Stimulated activated naive CD8-positive, alpha-beta T cell treated with anti-CD3 and anti-CD28 coated beads, Interleukin-15, Interleukin-2, amounts not matched to agents 100 ng/mL and 50 ng/mL, for 24 hours (primary cell): ENCODE measurements around the gene SRGAP3.

Experiments
- H3K27ac Mint-ChIP-seq: one replicate; pipeline ENCODE4 v1.8.0; 2021; ENCODE audit warnings: mild to moderate bottlenecking, mixed read lengths
- H3K27me3 Mint-ChIP-seq: one replicate; pipeline ENCODE4 v1.8.0; 2021; ENCODE audit warnings: mixed read lengths
- H3K36me3 Mint-ChIP-seq: one replicate; pipeline ENCODE4 v1.8.0; 2021; ENCODE audit warnings: low read depth, mixed read lengths
- H3K4me1 Mint-ChIP-seq: one replicate; pipeline ENCODE4 v1.8.0; 2021; ENCODE audit warnings: low read depth, mixed read lengths
- H3K4me3 Mint-ChIP-seq: one replicate; pipeline ENCODE4 v1.8.0; 2021; ENCODE audit warnings: mild to moderate bottlenecking, mixed read lengths
- H3K9me3 Mint-ChIP-seq: one replicate; pipeline ENCODE4 v1.8.0; 2021; ENCODE audit warnings: mixed read lengths

Gene SRGAP3

DNA sequence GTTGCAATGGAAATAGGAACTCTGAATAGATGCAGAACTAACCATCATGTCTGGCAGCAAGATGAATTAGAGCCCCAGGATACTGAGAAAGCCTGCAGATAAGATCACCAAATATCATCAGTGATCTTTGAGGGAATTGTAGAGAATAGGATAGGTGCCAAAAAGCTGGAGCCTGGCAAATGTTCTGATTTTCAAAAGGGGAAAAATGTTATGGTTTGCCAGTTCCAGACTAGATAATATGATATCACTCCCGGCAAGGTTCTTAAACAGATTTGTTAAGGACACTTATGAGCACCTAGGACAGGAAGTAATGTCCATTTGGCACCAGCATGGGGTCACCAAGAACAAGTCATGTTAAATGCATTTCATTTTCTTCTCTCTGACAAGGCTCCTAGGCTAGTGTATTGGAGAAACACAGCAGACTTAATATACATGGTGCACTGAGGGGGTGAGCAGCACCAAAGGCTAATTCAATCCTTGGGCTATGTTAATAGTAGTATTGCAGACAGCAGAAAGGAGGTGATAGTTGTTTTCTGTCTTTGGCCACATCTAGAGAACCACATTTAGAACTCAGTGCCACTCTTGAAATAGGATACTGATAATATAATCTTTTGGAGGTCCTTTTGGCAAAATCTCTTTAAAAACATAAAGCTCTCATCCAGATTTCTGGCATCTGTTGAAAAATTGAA is 4.8 kb downstream of the SRGAP3 start:
- no peaks in the 10 kb centered on the region for H3K27me3 Mint-ChIP-seq
- no peak overlapping the region for H3K4me3 Mint-ChIP-seq
- H3K36me3 Mint-ChIP-seq = no peaks in the 10 kb centered on the region
- H3K4me1 Mint-ChIP-seq = peaks cover 16% of the 10 kb centered on the region
- H3K9me3 Mint-ChIP-seq = no peaks in the 10 kb centered on the region
- no peak overlapping the region for H3K27ac Mint-ChIP-seq

DNA sequence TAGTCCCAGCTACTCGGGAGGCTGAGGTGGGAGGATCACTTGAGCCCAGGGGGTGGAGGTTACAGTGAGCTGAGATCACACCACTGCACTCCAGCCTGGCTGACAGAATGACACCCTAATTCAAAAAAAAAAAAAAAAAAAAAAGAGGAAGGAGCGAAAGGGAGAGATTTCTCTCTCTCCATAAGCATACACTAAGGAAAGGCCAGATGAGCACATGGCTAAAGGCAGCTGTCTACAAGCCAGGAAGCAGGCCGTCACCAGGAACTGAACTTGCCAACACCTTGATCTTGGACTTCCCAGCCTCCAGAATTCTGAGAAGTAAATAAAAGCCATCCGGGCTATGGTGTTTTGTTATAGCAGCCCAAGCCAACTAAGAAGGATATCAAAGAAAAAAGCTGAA is 7.5 kb downstream of the SRGAP3 start:
- Mint-ChIP-seq H3K27ac (no peak overlapping the region), H3K36me3 (no peaks in the 10 kb centered on the region), H3K9me3 (no peaks in the 10 kb centered on the region), H3K27me3 (no peaks in the 10 kb centered on the region), H3K4me1 (no peaks in the 10 kb centered on the region), H3K4me3 (no peak overlapping the region)

GRCh38 chr3:9239680-9240079 is 9.8 kb downstream of the SRGAP3 start:
- no peaks in the 10 kb centered on the region for H3K36me3 Mint-ChIP-seq
- H3K27ac Mint-ChIP-seq = no peak overlapping the region
- no peaks in the 10 kb centered on the region for H3K27me3 Mint-ChIP-seq
- no peak overlapping the region for H3K4me3 Mint-ChIP-seq
- no peaks in the 10 kb centered on the region for H3K9me3 Mint-ChIP-seq
- no peaks in the 10 kb centered on the region for H3K4me1 Mint-ChIP-seq

DNA sequence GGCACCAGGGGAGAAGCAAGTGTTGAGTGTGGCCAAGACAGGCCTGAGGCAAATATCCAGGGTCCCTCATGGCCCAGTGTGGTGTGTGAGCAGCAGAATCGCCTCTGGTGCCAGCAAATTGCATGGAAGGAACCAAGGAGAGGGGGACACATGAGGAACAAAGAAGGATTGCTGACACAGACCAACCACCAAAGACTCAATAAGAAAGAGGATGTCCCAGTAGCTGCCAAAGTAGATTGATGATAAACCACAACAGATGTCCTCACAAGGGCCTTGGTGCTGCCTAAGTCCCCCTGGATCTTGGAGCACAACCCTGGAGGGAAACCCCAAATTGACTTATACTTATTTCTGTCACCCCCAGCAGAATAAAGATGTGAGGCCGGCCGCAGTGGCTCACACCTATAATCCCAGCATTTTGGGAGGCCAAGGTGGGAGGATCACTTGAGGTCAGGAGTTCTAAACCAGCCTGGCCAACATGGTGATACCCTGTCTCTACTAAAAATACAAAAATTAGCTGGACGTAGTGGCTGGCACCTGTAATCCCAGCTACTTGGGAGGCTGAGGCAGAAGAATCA is 10.6 kb downstream of the SRGAP3 start:
- Mint-ChIP-seq H3K9me3 (no peaks in the 10 kb centered on the region), H3K4me3 (no peak overlapping the region), H3K4me1 (no peaks in the 10 kb centered on the region), H3K27ac (no peak overlapping the region), H3K36me3 (no peaks in the 10 kb centered on the region), H3K27me3 (no peaks in the 10 kb centered on the region)

DNA sequence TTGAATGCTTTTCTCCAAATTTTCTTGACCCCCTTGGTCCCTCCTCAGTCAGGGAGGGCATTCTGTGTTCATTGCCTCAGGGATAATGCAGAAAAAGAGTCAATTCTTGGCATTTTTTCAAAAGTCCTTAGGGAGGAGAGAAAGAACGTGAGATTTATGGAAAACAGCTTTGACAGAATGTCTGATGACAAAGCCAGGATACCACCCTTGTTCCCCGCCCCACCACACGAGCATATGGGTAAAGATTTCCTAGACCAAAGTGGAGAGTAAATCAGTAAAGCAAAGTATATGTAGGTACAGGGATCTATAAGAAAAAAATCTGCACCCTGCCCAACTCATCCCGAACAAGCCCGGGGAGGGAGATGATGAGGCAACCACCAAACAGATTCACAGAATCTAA is 11.2 kb downstream of the SRGAP3 start:
- H3K4me1 Mint-ChIP-seq = no peaks in the 10 kb centered on the region
- no peaks in the 10 kb centered on the region for H3K9me3 Mint-ChIP-seq
- no peak overlapping the region for H3K27ac Mint-ChIP-seq
- no peak overlapping the region for H3K4me3 Mint-ChIP-seq
- H3K27me3 Mint-ChIP-seq = no peaks in the 10 kb centered on the region
- no peaks in the 10 kb centered on the region for H3K36me3 Mint-ChIP-seq

DNA sequence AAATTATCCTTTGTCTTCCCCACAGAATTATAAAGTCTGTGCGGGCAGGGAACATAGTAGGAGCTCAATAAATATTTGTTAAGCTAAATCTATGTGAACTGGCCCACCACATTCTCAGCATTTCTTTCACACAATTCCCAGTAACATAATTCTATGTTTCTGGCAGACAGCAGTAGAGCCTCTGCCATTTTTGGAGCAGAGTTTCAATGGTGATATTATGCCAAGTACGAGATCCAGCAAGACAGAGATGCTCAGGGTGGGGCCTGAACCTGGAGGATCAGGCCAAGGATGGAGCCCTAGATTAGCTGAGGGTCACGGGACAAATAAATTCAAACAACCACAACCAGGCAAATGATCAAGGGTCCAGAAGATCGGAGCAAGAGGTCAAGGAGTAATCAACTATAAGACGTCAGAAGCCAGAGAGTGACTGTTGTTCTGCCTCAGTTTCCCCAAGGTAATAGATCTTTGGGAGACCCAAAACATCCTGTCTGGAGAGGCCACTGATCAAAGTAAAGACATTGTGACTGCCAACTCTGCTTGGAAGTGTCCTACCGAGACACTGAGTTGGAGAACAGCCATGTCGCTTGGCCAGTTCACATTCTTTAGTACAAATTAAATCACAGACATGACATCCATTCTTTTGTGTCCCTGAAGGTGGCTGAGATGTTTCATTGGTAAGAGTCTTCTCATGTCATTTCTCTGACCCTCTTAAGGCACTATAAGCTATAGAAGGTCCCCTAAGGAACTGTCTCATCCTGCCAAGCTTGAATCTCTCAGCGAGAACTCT is 15.4 kb downstream of the SRGAP3 start:
- peaks cover 16% of the 10 kb centered on the region for H3K4me1 Mint-ChIP-seq
- no peaks in the 10 kb centered on the region for H3K27me3 Mint-ChIP-seq

GRCh38 chr3:9233101-9233500 is 16.3 kb downstream of the SRGAP3 start:
- no peaks in the 10 kb centered on the region for H3K36me3 Mint-ChIP-seq
- H3K27me3 Mint-ChIP-seq = no peaks in the 10 kb centered on the region
- H3K4me1 Mint-ChIP-seq = peaks cover 16% of the 10 kb centered on the region
- H3K9me3 Mint-ChIP-seq = no peaks in the 10 kb centered on the region
- no peak overlapping the region for H3K27ac Mint-ChIP-seq
- H3K4me3 Mint-ChIP-seq = no peak overlapping the region

More for the DNA sequence above, 15.4 kb downstream of the SRGAP3 start:
- no peak overlapping the region for H3K27ac Mint-ChIP-seq
- H3K9me3 Mint-ChIP-seq = no peaks in the 10 kb centered on the region
- H3K4me3 Mint-ChIP-seq = no peak overlapping the region
- H3K36me3 Mint-ChIP-seq = no peaks in the 10 kb centered on the region

DNA sequence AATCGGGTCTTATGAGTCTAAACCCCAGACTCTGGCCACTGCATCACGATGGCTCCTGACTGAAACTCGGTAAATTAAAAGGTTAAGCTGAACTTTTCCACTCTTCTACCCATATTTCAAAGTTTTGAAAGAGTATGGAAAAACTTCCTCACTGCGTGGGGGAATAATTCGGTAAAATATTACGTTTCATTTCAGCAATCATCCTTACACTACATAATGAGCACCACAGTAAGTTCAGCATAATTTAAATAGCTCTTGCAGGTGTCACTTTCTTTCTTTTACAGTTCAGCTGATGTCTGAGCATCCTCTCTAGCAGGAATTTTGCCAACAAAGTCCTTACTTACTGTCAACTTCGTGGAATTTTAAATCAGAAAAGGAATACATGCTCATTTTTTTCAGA is 17.5 kb downstream of the SRGAP3 start:
- no peaks in the 10 kb centered on the region for H3K36me3 Mint-ChIP-seq
- peaks cover 16% of the 10 kb centered on the region for H3K4me1 Mint-ChIP-seq
- H3K27ac Mint-ChIP-seq = peak overlapping the region; percentile 21
- no peaks in the 10 kb centered on the region for H3K9me3 Mint-ChIP-seq
- H3K4me3 Mint-ChIP-seq = no peak overlapping the region
- H3K27me3 Mint-ChIP-seq = no peaks in the 10 kb centered on the region

DNA sequence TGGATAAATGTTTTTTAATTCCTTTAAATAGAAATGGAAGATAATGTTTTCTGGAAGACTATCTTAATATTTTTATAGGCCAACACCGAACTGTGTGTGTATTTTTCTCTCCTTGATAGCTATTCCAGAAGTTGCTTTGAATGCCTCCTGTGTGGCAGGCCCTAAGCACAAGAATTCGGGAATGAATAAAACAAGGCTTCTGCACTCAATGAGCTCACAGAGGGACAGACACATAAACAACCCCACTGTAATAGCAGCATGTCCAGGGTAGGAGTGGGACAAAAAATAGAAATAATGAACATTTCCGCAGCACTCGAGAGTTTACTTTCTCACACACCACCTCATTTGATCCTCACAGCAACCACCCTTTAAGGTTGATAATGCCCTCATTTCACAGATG is 18.0 kb downstream of the SRGAP3 start:
- Mint-ChIP-seq H3K4me3 (no peak overlapping the region), H3K36me3 (no peaks in the 10 kb centered on the region), H3K27me3 (no peaks in the 10 kb centered on the region), H3K27ac (peak overlapping the region; percentile 21), H3K9me3 (no peaks in the 10 kb centered on the region), H3K4me1 (peaks cover 16% of the 10 kb centered on the region)

DNA sequence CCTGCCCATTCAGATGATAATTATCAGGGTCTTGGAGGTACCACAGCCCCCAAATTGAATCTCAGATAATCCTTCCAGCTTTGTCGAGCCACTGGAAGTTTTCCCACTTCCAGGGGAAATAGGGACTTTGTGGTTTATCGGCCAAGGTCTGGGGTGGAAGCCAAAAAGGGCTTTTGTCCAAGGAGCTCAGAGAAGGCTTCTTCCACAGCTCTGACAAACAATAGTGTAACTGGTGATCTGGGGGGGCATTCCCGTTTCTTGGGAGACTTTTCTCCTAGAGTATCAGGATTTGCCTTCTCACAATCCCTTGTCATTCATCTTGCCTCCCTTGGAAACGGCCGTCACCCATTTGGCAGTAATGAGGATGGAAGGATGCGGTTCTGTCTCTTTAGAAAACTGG is 18.4 kb downstream of the SRGAP3 start:
- Mint-ChIP-seq H3K9me3 (no peaks in the 10 kb centered on the region), H3K4me1 (peaks cover 16% of the 10 kb centered on the region), H3K4me3 (no peak overlapping the region), H3K36me3 (no peaks in the 10 kb centered on the region), H3K27ac (no peak overlapping the region), H3K27me3 (no peaks in the 10 kb centered on the region)

- no peaks in the 10 kb centered on the region for H3K36me3 Mint-ChIP-seq
Measured at GRCh38 chr3:9230596-9230995, 18.9 kb downstream of the SRGAP3 start.

GRCh38 chr3:9229879-9230278 is 19.6 kb downstream of the SRGAP3 start:
- H3K4me3 Mint-ChIP-seq = no peak overlapping the region
- no peaks in the 10 kb centered on the region for H3K27me3 Mint-ChIP-seq
- no peak overlapping the region for H3K27ac Mint-ChIP-seq
- no peaks in the 10 kb centered on the region for H3K36me3 Mint-ChIP-seq
- H3K9me3 Mint-ChIP-seq = no peaks in the 10 kb centered on the region
- peaks cover 16% of the 10 kb centered on the region for H3K4me1 Mint-ChIP-seq

More at GRCh38 chr3:9230596-9230995, 18.9 kb downstream of the SRGAP3 start:
- Mint-ChIP-seq H3K27ac (no peak overlapping the region), H3K27me3 (no peaks in the 10 kb centered on the region), H3K4me3 (no peak overlapping the region), H3K9me3 (no peaks in the 10 kb centered on the region), H3K4me1 (peaks cover 16% of the 10 kb centered on the region)

DNA sequence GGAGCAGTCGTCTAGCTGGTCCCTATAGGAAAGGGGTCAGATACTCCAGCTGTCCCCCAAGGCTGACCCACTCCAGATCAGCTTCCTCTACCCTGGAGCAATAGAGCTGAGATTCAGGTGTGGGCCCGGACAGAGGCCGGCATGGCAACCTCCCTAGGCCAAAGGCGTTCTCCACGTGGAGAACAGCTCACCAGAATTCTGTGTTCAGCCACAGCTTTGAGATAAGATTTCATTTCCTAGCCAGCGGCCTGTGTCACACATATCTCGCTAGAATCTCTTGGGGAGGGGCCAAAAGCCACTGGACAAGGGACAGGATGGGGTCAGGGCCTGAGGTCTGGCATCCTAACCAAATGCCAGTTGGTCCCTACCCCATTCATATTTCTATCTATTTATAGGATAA is 20.1 kb downstream of the SRGAP3 start:
- H3K27me3 Mint-ChIP-seq = no peaks in the 10 kb centered on the region
- H3K9me3 Mint-ChIP-seq = no peaks in the 10 kb centered on the region
- H3K27ac Mint-ChIP-seq = no peak overlapping the region
- no peaks in the 10 kb centered on the region for H3K36me3 Mint-ChIP-seq
- peaks cover 21% of the 10 kb centered on the region for H3K4me1 Mint-ChIP-seq
- H3K4me3 Mint-ChIP-seq = no peak overlapping the region

DNA sequence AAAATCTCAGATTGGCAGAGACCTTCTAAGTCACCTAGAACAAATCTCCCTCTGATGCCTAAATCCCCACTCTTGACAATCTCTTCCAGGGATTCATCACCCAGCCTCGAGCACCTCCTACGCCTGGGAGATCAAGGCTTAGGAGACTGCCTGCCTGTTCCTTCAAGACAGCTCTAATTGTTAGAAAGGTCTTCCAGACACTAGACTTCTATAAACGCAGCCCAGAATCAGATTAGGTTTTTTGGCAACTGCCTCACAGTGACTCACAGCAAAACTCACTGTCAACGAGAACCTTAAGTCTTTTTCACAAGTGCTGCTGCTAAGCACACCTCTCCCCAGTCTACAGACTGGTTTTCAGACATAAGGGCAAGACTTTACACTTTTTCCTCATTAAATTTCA is 23.1 kb downstream of the SRGAP3 start:
- Mint-ChIP-seq H3K4me1 (peaks cover 8% of the 10 kb centered on the region), H3K27me3 (no peaks in the 10 kb centered on the region), H3K9me3 (no peaks in the 10 kb centered on the region), H3K36me3 (no peaks in the 10 kb centered on the region), H3K27ac (no peak overlapping the region), H3K4me3 (no peak overlapping the region)

DNA sequence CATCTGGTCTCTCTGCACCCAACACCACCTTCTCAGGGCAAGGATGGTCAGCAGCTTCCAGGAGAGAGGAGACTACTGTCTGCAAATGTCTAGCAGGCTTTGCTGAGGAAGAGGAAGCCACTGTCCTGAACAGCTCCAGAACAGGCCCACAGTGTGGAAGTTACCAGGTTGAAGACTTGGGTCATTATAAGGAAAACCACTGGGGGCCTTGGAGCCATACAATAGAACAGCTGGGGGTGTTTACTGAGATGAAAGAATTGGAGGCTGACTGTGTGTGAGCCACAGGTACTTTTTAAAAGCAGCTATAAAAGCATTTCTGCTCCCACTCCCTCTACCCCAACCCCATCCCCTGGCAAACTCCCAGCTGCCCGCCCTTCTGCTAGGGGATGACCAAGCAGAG is 24.2 kb downstream of the SRGAP3 start:
- Mint-ChIP-seq H3K4me3 (no peak overlapping the region), H3K36me3 (no peaks in the 10 kb centered on the region), H3K9me3 (no peaks in the 10 kb centered on the region), H3K4me1 (peaks cover 8% of the 10 kb centered on the region), H3K27me3 (no peaks in the 10 kb centered on the region), H3K27ac (no peak overlapping the region)
